Measurements from ENCODE around the gene LFNG. TPM values are rescaled to one million over a fixed set of nuclear protein-coding genes. Genes with fewer than 3 reads are reported as not detected.

Gene LFNG
- total and polyA plus RNA-seq, 2 experiments from 2014 or later = 0.45 to 1.3 TPM

DNA sequence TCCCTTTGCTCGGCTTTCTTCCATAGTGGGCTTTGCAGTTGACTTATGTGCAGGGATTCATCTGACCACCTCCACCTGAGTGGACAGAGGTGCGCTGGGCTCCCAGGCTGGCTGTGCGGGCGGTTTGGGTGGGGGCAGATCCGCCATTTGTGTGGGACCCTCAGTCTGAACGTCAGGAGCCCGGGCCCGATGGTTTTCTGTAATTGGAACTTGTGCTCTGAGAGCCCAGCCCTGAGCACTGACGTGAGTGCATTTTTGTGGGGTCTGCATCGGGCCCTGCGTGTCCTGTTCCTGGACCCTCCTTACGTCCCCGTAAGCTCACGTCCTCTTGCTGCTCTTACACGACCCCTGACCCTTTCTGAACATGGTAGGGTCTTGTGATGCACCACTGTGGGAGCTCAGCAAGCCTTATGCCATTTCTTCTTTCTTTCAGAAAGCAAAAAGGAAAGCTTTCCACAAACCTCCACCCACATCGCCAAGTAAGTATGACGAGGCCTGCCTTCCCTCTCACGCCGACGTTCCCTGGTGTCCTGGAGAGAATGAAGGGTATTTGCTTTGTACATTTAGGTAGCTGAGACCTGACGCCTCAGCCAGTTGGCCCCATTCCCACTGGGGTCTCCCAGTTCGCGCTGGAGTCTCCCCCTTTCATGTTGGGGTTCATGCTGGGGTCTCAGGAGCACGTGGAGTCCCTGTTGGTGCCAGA, 49.1 kb downstream of the LFNG start:
- no peak for DNase-seq (ENCODE audit: low read depth in 1 of 2, low spot score in 1 of 2)
- H3K27me3 ChIP-seq = no peaks in the 10 kb centered on the region
- H3K4me1 ChIP-seq (ENCODE audit: low read depth) = peaks cover 15% of the 10 kb centered on the region
- no peaks in the 10 kb centered on the region for H3K9me3 ChIP-seq (ENCODE audit: low read depth)
- H3K27ac ChIP-seq = no peak overlapping the region
- H3K4me3 ChIP-seq = no peak overlapping the region
- TF ChIP-seq, protein P1, sequence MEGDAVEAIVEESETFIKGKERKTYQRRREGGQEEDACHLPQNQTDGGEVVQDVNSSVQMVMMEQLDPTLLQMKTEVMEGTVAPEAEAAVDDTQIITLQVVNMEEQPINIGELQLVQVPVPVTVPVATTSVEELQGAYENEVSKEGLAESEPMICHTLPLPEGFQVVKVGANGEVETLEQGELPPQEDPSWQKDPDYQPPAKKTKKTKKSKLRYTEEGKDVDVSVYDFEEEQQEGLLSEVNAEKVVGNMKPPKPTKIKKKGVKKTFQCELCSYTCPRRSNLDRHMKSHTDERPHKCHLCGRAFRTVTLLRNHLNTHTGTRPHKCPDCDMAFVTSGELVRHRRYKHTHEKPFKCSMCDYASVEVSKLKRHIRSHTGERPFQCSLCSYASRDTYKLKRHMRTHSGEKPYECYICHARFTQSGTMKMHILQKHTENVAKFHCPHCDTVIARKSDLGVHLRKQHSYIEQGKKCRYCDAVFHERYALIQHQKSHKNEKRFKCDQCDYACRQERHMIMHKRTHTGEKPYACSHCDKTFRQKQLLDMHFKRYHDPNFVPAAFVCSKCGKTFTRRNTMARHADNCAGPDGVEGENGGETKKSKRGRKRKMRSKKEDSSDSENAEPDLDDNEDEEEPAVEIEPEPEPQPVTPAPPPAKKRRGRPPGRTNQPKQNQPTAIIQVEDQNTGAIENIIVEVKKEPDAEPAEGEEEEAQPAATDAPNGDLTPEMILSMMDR (IDR thresholded peaks at IDR 0.05; ENCODE audit: low read depth, low read length) = no peak
- H3K36me3 ChIP-seq = no peaks in the 10 kb centered on the region

DNA sequence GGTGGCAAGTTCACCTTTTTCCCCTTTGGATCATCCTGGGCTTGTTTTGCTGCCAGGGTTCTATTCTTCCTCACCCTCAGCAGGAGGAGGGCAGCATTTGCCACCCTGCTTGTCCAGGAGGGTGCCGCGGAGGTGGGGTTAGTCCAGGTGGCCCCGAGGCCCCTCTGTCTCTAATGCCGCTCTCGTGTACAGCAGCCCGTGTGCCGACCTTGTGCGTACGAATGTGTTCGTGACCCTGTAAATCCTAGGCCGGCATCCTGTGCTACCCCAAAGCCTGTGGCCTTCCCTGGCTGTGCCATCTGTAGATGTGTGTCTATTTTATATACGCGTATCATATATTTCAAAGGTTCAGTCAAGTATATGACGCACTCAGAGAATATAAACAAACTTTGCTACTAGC, 49.8 kb downstream of the LFNG start:
- Histone ChIP-seq H3K27ac (no peak overlapping the region), H3K9me3 (ENCODE audit: low read depth) (no peaks in the 10 kb centered on the region), H3K36me3 (peaks cover 4% of the 10 kb centered on the region), H3K4me1 (ENCODE audit: low read depth) (peaks cover 15% of the 10 kb centered on the region), H3K27me3 (no peaks in the 10 kb centered on the region), H3K4me3 (no peak overlapping the region)
- TF ChIP-seq, protein P1 (IDR thresholded peaks at IDR 0.05; ENCODE audit: low read depth, low read length) = no peak
- DNase-seq (ENCODE audit: low read depth in 1 of 2, low spot score in 1 of 2) = no peak

- H3K36me3 ChIP-seq = peaks cover 8% of the 10 kb centered on the region
- TF ChIP-seq, protein P1 (IDR thresholded peaks at IDR 0.05; ENCODE audit: low read depth, low read length) = no peak
- H3K4me3 ChIP-seq = no peak overlapping the region
- no peaks in the 10 kb centered on the region for H3K9me3 ChIP-seq (ENCODE audit: low read depth)
- no peaks in the 10 kb centered on the region for H3K27me3 ChIP-seq
- DNase-seq (ENCODE audit: low read depth in 1 of 2, low spot score in 1 of 2) = no peak
- peaks cover 15% of the 10 kb centered on the region for H3K4me1 ChIP-seq (ENCODE audit: low read depth)
- H3K27ac ChIP-seq = no peak overlapping the region
These were observed 50.4 kb downstream of the LFNG start for GRCh38 chr7:2570021-2570420.

GRCh38 chr7:2571409-2571808, 51.8 kb downstream of the LFNG start:
- peaks cover 8% of the 10 kb centered on the region for H3K36me3 ChIP-seq
- H3K4me3 ChIP-seq = no peak overlapping the region
- no peaks in the 10 kb centered on the region for H3K9me3 ChIP-seq (ENCODE audit: low read depth)
- TF ChIP-seq, protein P1 (IDR thresholded peaks at IDR 0.05; ENCODE audit: low read depth, low read length) = no peak
- H3K27ac ChIP-seq = no peak overlapping the region
- H3K27me3 ChIP-seq = no peaks in the 10 kb centered on the region
- H3K4me1 ChIP-seq (ENCODE audit: low read depth) = peaks cover 19% of the 10 kb centered on the region
- DNase-seq (ENCODE audit: low read depth in 1 of 2, low spot score in 1 of 2) = peak in 1 of 2 donors; percentile 31

DNA sequence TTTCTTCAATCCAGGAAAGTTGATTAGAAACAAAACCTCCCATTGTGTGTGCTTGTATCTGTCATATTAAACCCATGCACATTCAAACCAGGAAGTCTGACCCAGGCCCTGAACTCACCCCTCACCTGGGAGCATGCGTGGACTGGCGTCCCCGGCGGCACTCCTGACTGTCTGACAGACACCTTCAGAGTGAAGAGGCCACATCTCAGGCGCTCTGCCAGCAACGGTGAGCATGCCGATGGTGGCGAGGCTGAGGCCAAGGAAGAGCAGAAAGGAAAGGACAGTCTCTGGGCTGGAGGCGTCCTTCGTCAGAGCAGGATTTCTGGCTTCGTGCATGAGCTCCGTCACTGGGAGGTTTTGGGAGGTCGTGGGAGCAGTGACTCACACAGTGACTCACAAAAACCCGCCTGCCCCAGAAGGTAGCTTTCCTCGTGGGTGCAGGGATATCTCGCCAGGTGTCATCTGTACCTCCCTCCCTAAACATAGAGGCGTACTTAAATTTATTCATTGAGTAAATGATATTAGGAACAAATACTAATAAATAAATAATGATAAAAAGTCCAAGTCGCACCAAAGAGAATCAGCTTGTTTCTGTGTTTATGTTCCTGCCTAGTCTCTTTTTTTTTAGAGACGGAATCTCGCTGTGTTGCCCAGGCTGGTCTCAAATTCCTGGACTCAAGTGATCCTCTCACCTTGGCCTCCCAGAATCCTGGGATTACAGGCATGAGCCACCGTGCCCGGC, 52.7 kb downstream of the LFNG start:
- Histone ChIP-seq H3K4me3 (no peak overlapping the region), H3K27ac (no peak overlapping the region), H3K27me3 (no peaks in the 10 kb centered on the region), H3K4me1 (ENCODE audit: low read depth) (peaks cover 12% of the 10 kb centered on the region), H3K36me3 (peaks cover 8% of the 10 kb centered on the region), H3K9me3 (ENCODE audit: low read depth) (no peaks in the 10 kb centered on the region)
- peak in 1 of 2 donors; percentile 62 for DNase-seq (ENCODE audit: low read depth in 1 of 2, low spot score in 1 of 2)
- TF ChIP-seq, protein P1 (IDR thresholded peaks at IDR 0.05; ENCODE audit: low read depth, low read length) = no peak
